CD1c-positive myeloid dendritic cell (primary cell): ENCODE measurements around the gene ACKR2.
A peak's percentile ranks its signal among the peaks of the same experiment; 100 is the strongest.
"Not testable (repeated sequence)": the region's sequence is repeated elsewhere in the genome, so short reads cannot be mapped to it uniquely, and the experiment has no call there.

Experiments used
- DNase-seq: peaks from one replicate; pipeline ENCODE4 v3.0.0-alpha.2; 2016; ENCODE audit errors: extremely low spot score

The ACKR2 gene

DNA sequence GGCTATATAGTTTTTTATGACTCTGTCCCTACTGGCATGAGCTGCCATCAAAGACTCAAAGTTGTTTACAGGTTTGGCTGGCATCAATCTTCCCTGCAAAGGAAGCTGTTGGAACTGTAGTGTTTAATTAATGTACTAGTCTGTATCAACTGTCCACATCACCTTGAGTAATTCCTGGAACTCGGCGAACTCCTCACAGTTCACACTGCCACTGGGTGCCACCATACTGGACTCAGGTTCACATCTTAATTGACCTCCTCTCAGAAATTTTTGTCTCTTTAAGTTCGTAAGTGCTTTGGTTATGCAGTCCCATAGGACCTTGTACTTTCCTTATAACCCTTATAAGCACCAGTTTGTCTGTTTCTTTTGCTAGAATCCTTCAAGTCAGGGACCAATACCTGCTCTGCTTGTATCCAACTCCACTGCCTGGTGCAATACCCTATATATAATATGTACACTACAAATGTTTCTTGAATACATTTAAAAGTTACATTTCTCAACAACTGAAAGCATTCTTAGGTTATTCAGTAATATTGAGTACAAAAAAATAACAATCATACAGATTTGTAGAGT lies 8.1 kb upstream of the ACKR2 start:
- no peak for DNase-seq

DNA sequence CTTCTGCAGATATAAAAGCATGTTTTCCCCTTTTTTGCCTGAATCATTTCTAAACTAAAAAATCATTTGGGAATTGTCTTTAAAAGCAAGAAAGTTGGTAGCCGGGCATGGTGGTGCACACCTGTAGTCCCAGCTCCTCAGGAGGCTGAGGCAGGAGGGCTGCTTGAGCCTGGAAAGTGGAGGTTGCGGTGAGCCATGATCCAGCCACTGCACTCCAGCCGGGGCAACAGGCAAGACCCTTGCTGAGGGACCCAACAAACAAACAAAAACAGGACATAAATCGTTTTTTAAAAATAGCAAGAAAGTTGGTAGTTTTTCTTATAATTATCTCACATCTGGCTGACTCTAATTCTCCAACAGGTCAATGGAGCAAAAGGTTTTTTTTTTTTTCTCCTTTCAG lies 7.5 kb upstream of the ACKR2 start:
- no peak for DNase-seq

DNA sequence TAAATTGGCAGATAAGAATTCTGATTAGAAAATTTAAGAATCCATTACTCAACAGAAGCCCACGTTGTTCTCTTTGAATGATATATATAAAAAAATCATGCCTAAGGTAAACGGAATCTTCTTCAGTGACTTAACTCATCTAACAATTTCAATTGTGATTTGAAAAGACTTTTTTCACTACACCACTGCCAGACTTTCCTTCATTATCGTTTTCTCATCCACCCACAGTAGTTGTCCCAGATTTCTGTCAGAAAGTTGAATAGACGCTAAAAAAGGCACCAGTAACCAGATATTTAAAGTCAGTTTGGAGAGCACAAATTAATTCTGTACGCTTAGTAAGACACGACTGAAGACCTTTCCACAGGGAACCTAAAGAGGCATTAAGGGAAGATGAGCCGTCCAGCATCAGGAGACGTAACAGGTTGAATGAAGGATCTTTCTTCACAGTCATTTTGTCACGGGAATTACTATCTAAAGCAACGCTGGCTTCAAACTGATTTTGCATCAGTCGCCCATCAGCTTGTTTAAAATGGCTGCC lies 6.3 kb upstream of the ACKR2 start:
- DNase-seq, result no peak

DNA sequence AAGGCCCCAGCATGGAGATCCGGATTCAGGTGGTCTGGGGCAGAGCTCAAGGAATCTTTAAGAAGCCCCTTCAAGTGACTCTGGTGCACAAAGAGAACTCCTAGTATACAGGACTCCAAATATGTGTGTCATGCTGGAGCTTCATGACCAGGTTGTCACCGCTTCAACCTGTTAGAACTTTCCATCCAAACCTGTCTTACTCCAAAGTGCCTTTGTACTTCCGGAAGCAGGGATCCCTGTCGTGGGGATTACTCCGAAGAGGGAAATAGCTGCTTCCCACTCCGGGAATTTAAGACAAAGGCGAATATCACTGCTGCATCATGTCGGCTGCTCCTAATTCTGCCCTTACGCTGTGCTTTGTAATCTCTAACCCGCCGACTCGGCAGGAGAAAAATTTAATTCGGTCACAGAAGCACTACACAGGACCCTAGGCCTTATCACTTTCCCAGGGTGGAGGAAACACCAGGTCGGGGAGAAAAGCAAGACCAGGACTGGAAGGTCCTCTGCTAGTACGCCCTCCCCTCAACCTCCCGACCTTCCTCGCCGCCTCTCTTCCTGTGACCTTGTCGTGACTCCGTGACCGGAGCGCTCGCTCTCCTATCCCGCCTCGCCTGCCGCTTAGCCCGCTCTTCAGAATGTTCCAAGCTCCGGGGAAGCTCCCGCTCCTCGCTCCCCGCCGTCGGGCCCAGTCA lies 5.7 kb upstream of the ACKR2 start:
- DNase-seq, result peak; percentile 21

DNA sequence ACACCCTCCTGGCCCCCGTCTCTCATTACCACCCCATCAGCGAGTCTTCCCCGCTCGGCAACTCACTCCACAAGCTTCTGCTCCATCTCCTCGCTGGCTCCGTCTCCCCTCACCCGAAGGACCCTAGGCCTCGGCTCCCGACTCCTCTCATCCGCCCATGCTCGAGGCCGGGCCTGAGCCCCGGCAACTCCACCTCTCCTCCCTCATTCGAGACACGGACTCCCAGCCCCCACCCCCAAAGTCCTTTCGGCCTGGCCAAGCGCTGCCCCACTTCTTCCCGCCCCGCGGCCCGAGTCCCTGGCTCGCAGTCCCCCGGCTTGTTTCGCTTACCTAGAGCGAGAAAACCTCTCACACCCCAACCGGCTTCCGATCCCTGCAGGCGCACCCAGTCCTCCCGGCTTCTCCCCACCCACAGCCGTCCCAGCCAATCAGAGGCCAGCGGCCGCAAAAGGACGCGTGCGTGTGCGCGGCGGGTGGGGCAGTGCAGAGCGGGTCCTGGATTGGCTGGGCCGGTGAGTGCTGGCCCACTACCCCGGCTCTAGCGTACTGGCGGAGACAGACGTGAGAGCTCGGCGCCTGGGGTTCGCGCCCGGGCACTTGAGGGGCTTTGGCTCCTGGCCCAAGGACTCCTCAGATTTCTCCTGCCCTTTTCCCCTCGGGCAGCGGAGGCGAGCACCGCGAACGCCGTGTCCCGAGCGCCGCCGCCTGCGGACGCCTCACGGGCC lies 5.0 kb upstream of the ACKR2 start, which contains the start of gene HIGD1A:
TSS of gene HIGD1A (minus strand) at position 385 of the 725 bp plus-strand sequence. CDS start 10,237 bp downstream, outside the sequence.
- DNase-seq, result peak; percentile 98

DNA sequence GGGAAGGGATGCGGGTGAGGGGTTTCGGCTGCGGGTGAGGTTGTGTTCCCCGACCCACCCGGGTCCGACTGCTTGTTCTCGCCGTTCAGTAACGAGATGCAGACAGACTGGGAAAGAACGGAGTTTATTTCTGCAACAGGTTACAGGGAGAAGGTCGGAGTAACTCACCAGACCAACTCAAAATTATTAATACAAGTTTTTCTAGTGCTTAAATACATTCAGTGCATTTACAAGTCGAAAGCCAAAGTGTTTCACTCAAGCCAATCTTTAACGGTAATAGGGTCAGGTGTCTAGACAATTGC lies 4.5 kb upstream of the ACKR2 start:
- DNase-seq, result no peak

DNA sequence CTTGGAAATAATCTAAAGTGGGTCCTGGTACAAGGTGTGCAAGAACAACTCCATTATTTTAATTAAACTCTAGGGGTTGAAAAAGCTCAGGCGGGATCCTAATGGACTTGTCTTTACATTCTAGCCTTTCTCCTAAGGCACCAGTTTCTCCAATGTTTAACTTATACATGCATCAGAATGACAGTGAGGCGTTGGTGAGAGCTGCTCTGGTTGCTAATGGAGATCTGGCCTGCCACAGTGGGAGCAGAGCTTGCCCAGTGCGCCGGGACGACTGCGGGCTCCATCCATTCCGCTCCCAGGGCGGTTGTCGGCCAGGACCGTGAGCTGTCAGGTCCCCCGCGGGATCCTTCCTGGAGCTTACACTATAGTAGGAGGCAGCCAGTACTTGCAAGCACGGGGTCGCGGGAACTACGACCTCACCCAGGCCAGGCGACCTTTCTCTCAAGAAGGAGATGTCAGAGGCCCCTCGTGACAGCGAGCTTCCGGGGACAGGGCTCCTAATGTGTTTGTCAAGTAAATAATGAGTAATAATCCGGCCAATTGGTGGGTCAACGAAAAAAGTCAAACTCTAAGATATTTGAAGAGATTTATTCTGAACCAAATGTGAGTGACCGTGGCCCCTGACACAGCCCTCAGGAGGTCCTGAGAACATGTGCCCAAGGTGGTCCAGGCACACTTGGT lies 4.0 kb upstream of the ACKR2 start:
- DNase-seq, result no peak

DNA sequence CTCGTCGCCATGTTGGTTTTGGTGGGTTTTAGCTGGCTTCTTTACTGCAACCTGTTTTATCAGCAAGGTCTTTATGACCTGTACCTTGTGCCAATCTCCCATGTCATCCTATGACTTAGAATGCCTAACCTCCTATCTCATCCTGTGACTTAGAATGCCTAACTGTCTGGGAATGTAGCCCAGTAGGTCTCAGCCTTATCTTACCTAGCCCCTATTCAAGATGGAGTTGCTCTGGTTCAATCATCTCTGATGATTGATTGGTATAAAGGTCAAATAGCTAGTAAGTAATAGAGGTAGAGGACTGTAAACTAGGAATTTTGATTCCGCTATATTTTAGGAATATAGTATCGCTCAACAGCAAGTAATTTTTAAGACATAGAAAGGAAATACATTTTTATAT lies 1.3 kb upstream of the ACKR2 start:
- no peak for DNase-seq

DNA sequence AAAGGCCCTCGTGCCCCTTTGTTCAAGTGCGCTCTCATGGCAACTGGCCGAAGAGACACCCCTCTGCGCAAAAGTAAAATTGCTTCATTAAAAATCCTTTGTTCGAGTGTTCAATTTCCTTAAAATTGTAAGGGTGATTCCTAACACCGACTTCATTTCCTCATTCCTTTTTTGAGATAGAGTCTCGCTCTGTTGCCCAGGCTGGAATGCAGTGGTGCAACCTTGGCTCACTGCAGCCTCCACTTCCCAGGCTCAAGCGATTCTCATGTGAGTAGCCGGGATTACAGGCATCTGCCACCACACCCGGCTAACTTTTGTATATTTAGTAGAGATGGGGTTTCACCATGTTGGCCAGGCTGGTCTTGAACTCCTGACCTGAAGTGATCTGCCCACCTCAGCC lies 1.5 kb downstream of the ACKR2 start:
- not testable (repeated sequence) for DNase-seq

DNA sequence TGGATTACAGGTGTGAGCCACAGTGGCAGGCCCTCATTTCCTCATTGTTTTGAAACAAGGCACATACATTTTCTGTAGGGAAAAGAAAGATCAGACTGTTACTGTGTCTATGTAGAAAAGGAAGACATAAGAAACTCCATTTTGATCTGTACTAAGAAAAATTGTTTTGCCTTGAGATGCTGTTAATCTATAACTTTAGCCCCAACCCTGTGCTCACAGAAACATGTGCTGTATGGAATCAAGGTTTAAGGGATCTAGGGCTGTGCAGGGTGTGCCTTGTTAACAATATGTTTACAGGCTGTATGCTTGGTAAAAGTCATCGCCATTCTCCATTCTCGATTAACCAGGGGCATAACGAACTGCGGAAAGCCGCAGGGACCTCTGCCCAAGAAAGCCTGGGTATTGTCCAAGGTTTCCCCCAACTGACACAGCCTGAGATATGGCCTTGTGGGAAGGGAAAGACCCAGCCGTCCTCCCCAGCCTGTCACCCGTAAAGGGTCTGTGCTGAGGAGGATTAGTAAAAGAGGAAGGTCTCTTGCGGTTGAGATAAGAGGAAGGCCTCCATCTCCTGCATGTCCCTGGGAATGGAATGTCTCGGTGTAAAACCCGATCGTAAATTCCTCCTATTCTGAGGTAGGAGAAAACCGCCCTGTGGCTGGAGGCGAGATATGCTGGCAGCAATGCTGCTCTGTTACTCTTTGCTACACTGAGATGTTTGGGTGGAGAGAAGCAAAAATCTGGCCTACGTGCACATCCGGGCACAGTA lies 2.1 kb downstream of the ACKR2 start:
- peak; percentile 21 for DNase-seq

DNA sequence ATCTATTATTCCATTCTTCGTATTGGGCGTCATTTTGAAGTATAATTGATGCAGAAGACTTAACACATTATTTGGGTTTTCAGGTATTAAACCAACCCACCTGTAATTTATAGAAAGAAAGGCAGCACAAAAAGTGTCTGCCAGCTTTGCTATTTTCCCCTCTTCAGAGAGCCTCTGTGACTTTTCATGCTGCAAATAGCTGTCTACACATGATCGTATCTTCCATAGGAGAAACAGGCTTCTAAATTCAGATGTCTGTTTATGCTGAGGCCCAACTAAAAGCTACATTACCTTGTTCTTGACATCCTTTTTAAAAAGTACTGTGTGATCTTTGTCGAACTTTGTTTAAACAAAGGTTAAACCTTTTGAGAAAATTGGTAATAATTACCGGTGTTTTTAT lies 5.0 kb downstream of the ACKR2 start:
- no peak for DNase-seq

DNA sequence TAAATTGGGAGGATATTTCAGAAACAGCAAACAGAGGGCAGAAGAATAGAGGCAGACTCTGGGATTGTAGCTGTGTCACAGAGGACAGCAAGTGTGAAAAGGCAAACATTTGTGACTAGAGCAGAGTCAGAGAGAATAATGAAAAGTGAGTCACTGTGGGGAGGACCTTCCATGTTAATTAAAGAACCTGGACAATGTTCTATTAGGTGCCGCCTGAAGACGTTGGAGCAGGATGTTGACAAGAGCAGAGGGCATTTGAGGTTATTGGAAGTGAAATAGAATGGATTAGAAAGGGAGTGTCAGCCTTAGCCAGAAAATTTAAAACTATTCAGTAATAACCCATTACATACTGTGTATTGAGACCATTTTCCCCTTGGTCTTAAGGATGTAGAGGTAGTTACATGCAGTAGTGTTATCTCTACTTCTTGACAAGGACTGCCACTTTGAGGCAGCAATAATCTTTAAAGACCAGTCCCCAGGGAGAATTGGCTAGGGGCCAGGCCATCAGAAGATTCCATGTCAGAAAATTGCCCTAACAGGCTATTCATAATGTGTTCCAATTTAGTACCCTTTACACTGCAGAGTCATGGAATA lies 5.8 kb downstream of the ACKR2 start:
- DNase-seq, result no peak

DNA sequence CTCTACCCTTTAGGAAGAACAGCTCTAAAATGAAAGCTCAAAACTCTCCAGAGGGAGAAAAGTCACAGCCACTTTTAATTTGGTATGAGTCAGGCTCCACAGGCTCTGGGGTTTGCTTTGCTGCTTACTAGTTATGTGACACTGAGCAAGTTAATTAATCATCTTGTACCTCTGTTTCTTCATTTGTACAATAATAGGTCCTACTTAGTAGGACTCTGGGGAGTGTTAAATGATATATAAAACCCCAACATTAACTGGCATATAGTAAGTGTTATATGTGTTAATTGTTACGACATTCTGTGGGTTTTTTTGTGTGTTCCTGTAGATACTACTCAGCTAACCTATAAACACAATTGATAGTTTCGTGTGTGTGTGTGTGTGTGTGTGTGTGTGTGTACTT lies 6.6 kb downstream of the ACKR2 start:
- no peak for DNase-seq

DNA sequence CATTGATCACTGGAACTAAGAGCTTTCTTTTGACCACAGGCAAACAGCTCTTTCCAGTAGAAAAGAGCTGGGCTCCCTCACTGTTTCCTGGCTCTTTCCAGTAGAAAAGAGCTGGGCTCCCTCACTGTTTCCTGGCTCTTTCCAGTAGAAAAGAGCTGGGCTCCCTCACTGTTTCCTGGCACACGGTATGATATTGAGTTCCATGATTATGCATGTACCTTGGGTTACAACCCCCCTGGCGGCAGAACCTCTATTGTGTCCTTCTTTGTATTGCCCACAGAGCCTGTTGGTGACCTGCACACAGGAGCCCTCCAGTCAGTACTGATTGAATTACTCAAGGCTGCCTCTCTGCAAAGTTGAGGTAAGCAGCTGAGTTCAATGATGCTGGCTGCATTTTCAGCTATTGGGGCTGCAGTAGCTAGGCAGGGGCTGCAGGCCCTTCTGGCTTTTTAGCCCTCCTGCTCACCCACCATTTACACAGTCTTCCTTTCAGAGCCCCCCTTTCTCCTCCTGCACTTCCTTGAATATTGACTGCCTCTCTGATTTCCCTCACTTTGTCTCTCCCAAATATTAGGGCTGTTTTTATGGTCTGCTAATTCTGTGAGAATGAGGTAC lies 10.2 kb downstream of the ACKR2 start:
- no peak for DNase-seq

DNA sequence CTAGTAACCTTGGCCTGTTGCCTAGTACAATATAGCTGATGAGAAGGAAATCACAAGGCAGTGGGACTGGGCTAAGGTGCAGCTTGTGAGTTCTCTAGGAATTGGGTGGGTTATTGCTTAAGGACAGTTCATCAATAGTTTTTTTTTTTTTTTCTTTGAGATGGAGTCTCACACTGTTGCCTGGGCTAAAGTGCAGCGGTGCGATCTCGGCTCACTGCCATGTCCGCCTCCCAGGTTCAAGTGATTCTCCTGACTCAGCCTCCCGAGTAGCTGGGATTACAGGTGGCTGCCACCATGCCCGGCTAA lies 11.5 kb downstream of the ACKR2 start:
- no peak for DNase-seq

DNA sequence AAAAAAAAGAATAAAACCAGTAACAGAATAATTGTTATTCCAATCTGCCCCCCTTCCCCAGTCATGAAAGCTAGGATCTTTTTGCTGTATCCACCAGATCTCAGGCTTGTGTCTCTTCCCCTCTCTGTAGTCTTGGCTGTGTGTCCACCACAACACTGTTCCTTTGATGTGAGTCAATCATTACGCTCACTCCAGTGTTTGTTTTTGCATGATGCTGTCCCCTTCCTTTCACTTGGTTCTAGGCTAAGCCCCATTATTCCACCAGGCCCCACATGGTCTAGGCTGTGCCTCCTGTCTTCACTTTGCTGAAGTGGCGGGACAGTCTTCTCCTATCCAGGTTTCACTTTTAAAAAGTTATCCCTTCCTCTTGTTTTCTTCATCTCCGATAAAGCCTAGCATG lies 13.6 kb downstream of the ACKR2 start:
- no peak for DNase-seq

DNA sequence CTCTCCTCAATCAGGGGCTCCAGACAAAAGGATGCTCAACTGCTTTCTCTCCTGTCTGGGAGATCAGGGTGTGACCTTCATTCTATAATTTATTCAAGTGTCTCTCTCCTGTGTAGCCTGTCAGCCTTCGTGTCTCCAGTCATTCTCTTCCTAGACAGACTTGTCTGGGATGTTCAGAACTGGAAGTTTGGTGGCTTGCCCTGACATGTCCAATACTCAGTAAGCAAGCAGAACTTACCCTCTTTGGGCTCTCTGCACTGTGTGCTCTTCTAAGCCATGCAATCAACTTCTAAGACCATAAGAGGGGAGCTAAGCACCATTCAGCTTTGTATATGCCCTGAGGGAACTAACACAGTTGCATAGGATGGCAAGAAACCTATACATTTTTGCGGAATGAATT lies 14.1 kb downstream of the ACKR2 start:
- DNase-seq, result no peak

DNA sequence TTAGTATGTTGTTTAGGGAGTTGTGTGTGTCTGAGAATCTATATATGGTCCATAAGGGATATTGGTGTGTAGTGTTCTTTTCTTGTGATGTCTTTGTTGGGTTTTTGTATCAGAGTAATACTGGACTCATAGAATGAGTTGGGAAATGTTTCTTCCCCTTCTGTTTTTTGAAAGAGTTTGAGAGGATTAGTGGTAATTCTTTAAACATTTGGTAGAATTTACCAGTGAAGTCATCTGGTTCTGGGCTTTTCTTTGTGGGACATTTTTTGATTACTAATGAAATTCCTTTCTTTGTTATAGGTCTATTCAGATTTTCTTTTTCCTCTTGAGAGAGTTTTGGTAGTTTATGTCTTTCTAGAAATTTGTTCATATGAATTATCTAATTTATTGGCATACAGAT lies 16.9 kb downstream of the ACKR2 start:
- DNase-seq, result no peak

DNA sequence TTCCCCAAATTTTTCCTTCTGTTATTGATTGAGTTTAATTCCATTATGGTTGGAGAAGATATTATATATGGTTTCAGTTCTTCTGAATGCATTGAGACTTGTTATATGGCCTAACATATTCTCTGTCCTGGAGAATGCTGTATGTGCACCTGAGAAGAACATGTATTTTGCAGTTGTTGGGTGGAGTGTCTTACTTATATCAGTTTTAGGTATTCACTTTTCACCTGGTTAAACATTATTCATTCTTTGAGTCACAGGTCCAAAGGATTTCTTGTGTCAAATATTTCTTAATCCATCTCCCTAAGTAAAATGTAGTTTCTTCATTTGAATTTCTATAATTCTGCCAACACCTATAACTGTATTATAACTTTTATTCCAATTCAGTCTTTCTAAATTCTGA lies 17.8 kb downstream of the ACKR2 start:
- DNase-seq, result no peak

DNA sequence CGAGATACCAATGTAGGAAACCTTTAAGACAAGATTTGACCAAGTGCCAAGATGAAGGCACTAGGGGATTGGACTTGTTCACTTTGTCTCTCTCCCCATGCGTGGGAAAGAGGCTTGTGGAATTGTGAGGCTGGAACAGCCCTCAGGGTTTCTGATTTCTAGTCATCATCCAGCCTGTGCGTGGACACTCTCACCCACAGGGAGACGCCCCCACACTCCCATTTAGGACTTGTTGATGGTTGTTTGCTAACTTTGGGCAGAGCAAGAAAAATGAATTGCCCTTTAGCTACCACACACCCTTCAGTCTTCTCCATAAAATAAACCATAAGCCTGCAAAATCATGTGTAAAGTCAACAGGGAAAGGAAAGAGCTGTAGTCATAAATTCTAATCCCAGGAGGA lies 18.4 kb downstream of the ACKR2 start:
- no peak for DNase-seq

DNA sequence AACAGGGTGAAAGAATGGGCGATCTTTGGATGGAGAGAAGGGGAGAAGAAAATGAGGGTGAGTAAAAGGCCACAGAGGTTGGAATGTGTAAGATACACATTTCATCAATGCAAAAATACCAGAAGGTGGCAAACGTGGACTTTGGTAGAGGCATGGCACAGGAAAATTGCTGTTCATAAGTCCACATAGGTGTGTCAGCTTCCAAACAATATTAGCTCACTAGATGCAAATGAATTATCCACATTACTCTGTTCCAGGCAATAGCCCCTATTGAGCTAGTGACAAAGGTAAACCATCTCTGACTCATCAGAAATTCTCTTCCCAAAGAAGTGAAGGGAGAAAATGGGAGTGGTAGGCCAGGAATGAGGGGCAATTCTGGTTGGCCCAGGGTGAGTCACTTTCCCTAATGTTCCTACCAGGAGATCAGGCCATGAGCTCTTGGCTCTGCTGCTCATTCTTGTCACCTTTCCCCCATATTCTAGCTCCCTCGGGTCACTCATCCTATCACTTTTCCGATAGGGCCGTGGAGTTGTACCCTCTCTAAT lies 19.9 kb downstream of the ACKR2 start:
- DNase-seq, result no peak
